Measurements from ENCODE around the gene CYP2D6.
"Not testable (repeated sequence)": the region's sequence is repeated elsewhere in the genome, so short reads cannot be mapped to it uniquely, and the experiment has no call there.

CYP2D6 gene

GRCh38 chr22:42111798-42112197 lies 18.8 kb downstream of the CYP2D6 start:
- no peak for ATAC-seq
- TF ChIP-seq ZFP30 (CRISPR knock-in tag; IDR thresholded peaks at IDR 0.05) (no peak), ZNF70 (CRISPR knock-in tag; IDR thresholded peaks at IDR 0.05) (no peak), ZNF8 (CRISPR knock-in tag; IDR thresholded peaks at IDR 0.05) (no peak), TOX (CRISPR knock-in tag; IDR thresholded peaks at IDR 0.05; ENCODE audit: borderline replicate concordance) (no peak), TSHZ2 (CRISPR knock-in tag; IDR thresholded peaks at IDR 0.05) (no peak), POU6F1 (CRISPR knock-in tag; IDR thresholded peaks at IDR 0.05; ENCODE audit: borderline replicate concordance, low read depth) (no peak), CSDC2 (CRISPR knock-in tag; IDR thresholded peaks at IDR 0.05) (no peak), PATZ1 (CRISPR knock-in tag; IDR thresholded peaks at IDR 0.05; ENCODE audit: borderline replicate concordance) (no peak), SNAI2 (CRISPR knock-in tag; IDR thresholded peaks at IDR 0.05) (no peak), RARB (CRISPR knock-in tag; IDR thresholded peaks at IDR 0.05) (no peak), TCF4 (CRISPR knock-in tag; IDR thresholded peaks at IDR 0.05; ENCODE audit: borderline replicate concordance) (no peak)

- TF ChIP-seq ZNF70 (CRISPR knock-in tag; IDR thresholded peaks at IDR 0.05): no peak
- TF ChIP-seq TCF4 (CRISPR knock-in tag; IDR thresholded peaks at IDR 0.05; ENCODE audit: borderline replicate concordance): no peak
- TF ChIP-seq TOX (CRISPR knock-in tag; IDR thresholded peaks at IDR 0.05; ENCODE audit: borderline replicate concordance): no peak
- TF ChIP-seq ISL1 (CRISPR knock-in tag; IDR thresholded peaks at IDR 0.05): no peak
- no peak for TF ChIP-seq GLIS3 (CRISPR knock-in tag; IDR thresholded peaks at IDR 0.05)
- no peak for TF ChIP-seq POU6F1 (CRISPR knock-in tag; IDR thresholded peaks at IDR 0.05; ENCODE audit: borderline replicate concordance, low read depth)
- TF ChIP-seq PPARA (CRISPR knock-in tag; IDR thresholded peaks at IDR 0.05; ENCODE audit: borderline replicate concordance): no peak
- TF ChIP-seq BACH2 (CRISPR knock-in tag; IDR thresholded peaks at IDR 0.05; ENCODE audit: borderline replicate concordance): no peak
- no peak for TF ChIP-seq TSHZ2 (CRISPR knock-in tag; IDR thresholded peaks at IDR 0.05)
- no peak for TF ChIP-seq ZFP3 (CRISPR knock-in tag; IDR thresholded peaks at IDR 0.05)
- TF ChIP-seq ZC3H10 (CRISPR knock-in tag; IDR thresholded peaks at IDR 0.05): no peak
- TF ChIP-seq RARB (CRISPR knock-in tag; IDR thresholded peaks at IDR 0.05): no peak
- no peak for TF ChIP-seq CREB5 (CRISPR knock-in tag; IDR thresholded peaks at IDR 0.05; ENCODE audit: low read depth)
- TF ChIP-seq CSDC2 (CRISPR knock-in tag; IDR thresholded peaks at IDR 0.05): no peak
- TF ChIP-seq ZNF565 (CRISPR knock-in tag; conservative IDR thresholded peaks at IDR 0.05; ENCODE audit: low read depth): no peak
- no peak for TF ChIP-seq ZFP30 (CRISPR knock-in tag; IDR thresholded peaks at IDR 0.05)
- TF ChIP-seq ESRRG (CRISPR knock-in tag; IDR thresholded peaks at IDR 0.05): no peak
- no peak for TF ChIP-seq ZNF8 (CRISPR knock-in tag; IDR thresholded peaks at IDR 0.05)
- TF ChIP-seq SNAI2 (CRISPR knock-in tag; IDR thresholded peaks at IDR 0.05): no peak
- ATAC-seq: no peak
Observed at GRCh38 chr22:42108848-42109247, 21.8 kb downstream of the CYP2D6 start.

- ATAC-seq: not testable (repeated sequence)
Observed at GRCh38 chr22:42104332-42104860, 26.2 kb downstream of the CYP2D6 start.

Data from SK-N-SH treated with all-trans-retinoic acid at 6 μM for 48 hours (cell line).